ENCODE data around the gene CELA3B.
"Not testable (repeated sequence)": the region's sequence is repeated elsewhere in the genome, so short reads cannot be mapped to it uniquely, and the experiment has no call there.

The CELA3B gene

DNA sequence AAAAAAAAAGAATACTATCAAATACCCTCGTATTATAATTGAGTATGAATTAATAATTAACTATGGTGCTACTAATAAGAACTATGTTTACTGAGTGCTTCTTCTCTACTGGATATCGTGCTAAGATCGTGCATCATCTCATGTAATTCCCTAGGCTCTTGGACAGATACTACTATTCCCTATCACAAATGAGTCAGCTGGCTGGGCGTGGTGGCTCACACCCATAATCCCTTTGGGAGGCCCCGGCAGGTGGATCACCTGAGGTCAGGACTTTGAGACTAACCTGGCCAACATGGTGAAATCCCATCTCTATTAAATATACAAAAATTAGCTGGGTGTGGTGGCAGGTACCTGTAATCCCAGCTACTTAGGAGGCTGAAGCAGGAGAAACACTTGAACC lies 9.1 kb downstream of the CELA3B start:
- H3K4me1 ChIP-seq (ENCODE audit: control insufficient read depth, low read length); H3K79me2 ChIP-seq (ENCODE audit: control insufficient read depth, low read length); H3F3A ChIP-seq (ENCODE audit: control insufficient read depth, insufficient read depth); H3K9me2 ChIP-seq (replicated peaks; ENCODE audit: control insufficient read depth, low read length); H3K27ac ChIP-seq (ENCODE audit: low read depth, low read length); H3K27me3 ChIP-seq (ENCODE audit: control insufficient read depth, low read length); H4K20me1 ChIP-seq (ENCODE audit: control insufficient read depth, insufficient read depth, low read depth, low read length); H3K36me3 ChIP-seq (ENCODE audit: control insufficient read depth, low read length); H3K4me3 ChIP-seq (ENCODE audit: low read length); H3K4me2 ChIP-seq (ENCODE audit: low read length); H3K9me3 ChIP-seq (ENCODE audit: control insufficient read depth, insufficient read depth, low read length): not testable (repeated sequence)

DNA sequence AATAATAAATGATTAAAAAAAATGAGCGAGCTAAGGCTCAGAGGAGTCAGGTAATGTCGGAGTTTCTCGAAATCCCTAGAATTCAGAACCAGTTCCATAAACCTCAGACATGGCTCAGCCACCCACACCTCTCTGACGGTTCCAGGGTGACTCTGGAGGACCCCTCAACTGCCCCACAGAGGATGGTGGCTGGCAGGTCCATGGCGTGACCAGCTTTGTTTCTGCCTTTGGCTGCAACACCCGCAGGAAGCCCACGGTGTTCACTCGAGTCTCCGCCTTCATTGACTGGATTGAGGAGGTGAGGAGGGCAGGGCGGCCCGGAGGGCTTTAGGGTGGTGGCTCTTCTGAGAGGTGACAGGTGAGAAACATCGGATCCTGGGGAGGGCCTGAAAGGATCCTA lies 9.6 kb downstream of the CELA3B start:
- H3K4me2 ChIP-seq (ENCODE audit: low read length); H3K4me3 ChIP-seq (ENCODE audit: low read length); H3K27ac ChIP-seq (ENCODE audit: low read depth, low read length); H3K79me2 ChIP-seq (ENCODE audit: control insufficient read depth, low read length); H3K27me3 ChIP-seq (ENCODE audit: control insufficient read depth, low read length); H3K9me2 ChIP-seq (replicated peaks; ENCODE audit: control insufficient read depth, low read length); H3K9me3 ChIP-seq (ENCODE audit: control insufficient read depth, insufficient read depth, low read length); H3K36me3 ChIP-seq (ENCODE audit: control insufficient read depth, low read length); H4K20me1 ChIP-seq (ENCODE audit: control insufficient read depth, insufficient read depth, low read depth, low read length); H3F3A ChIP-seq (ENCODE audit: control insufficient read depth, insufficient read depth); H3K4me1 ChIP-seq (ENCODE audit: control insufficient read depth, low read length): not testable (repeated sequence)

DNA sequence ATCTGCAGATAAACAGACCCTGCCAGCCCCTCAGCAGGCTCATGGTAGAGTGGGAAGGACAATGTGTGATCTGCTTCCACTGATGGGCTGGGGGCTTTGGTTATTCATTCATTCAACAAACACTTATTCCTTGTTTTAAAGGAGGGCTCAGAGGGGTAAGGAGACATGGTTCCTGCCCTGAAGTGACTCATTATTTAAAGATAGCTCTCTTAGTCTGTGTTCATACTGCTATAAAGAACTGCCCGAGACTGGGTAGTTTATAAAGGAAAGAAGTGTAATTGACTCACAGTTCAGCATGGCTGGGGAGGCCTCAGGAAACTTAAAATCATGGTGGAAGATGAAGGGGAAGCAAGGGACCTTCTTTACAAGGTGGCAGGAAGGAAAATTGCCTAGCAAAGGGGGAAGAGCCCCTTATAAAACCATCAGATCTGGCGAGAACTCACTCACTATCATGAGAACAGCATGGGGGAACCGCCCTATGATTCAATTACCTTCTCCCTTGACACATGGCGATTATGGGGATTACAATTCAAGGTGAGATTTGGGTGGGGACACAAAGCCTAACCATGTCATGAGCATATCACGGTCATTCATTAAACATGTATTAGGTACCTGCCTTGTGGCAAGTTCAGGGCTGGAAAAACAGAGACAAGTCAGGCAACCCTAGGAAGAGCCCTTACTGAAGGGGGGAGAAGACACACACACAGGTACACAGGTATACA lies 13.0 kb downstream of the CELA3B start:
- not testable (repeated sequence) for H4K20me1 ChIP-seq (ENCODE audit: control insufficient read depth, insufficient read depth, low read depth, low read length); H3K79me2 ChIP-seq (ENCODE audit: control insufficient read depth, low read length); H3K27me3 ChIP-seq (ENCODE audit: control insufficient read depth, low read length); H3K27ac ChIP-seq (ENCODE audit: low read depth, low read length); H3K4me1 ChIP-seq (ENCODE audit: control insufficient read depth, low read length); H3K9me2 ChIP-seq (replicated peaks; ENCODE audit: control insufficient read depth, low read length); H3K36me3 ChIP-seq (ENCODE audit: control insufficient read depth, low read length); H3F3A ChIP-seq (ENCODE audit: control insufficient read depth, insufficient read depth); H3K4me3 ChIP-seq (ENCODE audit: low read length); H3K9me3 ChIP-seq (ENCODE audit: control insufficient read depth, insufficient read depth, low read length); H3K4me2 ChIP-seq (ENCODE audit: low read length)

DNA sequence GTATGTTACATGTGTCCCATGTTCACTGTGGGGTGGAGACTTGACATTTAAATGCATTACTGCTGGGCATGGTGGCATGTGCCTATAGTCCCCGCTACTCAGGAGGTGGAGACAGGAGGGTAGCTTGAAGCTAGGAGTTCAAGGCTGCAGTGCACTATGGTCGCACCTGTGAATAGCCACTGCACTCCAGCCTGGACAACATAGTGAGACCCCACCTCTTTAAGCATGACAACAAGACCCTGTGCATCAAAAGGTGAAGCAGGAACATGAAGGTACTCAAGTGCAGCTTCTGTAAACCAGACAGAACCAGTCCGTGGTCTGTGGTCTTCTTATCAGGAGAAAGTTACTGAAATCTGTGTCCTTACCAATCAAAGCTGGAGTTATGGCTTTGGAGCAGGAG lies 15.4 kb downstream of the CELA3B start:
- not testable (repeated sequence) for H3K4me1 ChIP-seq (ENCODE audit: control insufficient read depth, low read length); H3K79me2 ChIP-seq (ENCODE audit: control insufficient read depth, low read length); H3K27ac ChIP-seq (ENCODE audit: low read depth, low read length); H3K36me3 ChIP-seq (ENCODE audit: control insufficient read depth, low read length); H4K20me1 ChIP-seq (ENCODE audit: control insufficient read depth, insufficient read depth, low read depth, low read length); H3F3A ChIP-seq (ENCODE audit: control insufficient read depth, insufficient read depth); H3K9me3 ChIP-seq (ENCODE audit: control insufficient read depth, insufficient read depth, low read length); H3K4me3 ChIP-seq (ENCODE audit: low read length); H3K9me2 ChIP-seq (replicated peaks; ENCODE audit: control insufficient read depth, low read length); H3K27me3 ChIP-seq (ENCODE audit: control insufficient read depth, low read length); H3K4me2 ChIP-seq (ENCODE audit: low read length)

DNA sequence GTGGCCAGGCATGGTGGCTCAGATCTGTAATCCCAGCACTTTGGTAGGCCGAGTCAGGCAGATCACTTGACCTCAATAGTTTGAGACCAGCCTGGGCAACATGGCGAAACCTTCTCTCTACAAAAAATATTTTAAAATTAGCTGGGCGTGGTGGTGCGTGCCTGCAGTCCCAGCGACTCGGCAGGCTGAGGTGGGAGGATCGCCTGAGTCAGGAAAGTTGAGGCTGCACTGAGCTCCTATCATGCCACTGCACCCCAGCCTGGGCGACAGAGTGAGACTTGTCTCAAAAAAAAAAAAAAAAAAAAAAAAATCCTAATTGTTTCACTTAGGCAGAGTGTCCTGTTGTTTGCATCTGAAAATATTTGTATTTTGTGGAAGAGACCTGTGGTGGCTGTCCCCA lies 17.9 kb downstream of the CELA3B start:
- not testable (repeated sequence) for H3K4me2 ChIP-seq (ENCODE audit: low read length); H3K4me3 ChIP-seq (ENCODE audit: low read length); H3K9me3 ChIP-seq (ENCODE audit: control insufficient read depth, insufficient read depth, low read length); H3K4me1 ChIP-seq (ENCODE audit: control insufficient read depth, low read length); H3K9me2 ChIP-seq (replicated peaks; ENCODE audit: control insufficient read depth, low read length); H3K27ac ChIP-seq (ENCODE audit: low read depth, low read length); H4K20me1 ChIP-seq (ENCODE audit: control insufficient read depth, insufficient read depth, low read depth, low read length); H3K36me3 ChIP-seq (ENCODE audit: control insufficient read depth, low read length); H3F3A ChIP-seq (ENCODE audit: control insufficient read depth, insufficient read depth); H3K79me2 ChIP-seq (ENCODE audit: control insufficient read depth, low read length); H3K27me3 ChIP-seq (ENCODE audit: control insufficient read depth, low read length)

DNA sequence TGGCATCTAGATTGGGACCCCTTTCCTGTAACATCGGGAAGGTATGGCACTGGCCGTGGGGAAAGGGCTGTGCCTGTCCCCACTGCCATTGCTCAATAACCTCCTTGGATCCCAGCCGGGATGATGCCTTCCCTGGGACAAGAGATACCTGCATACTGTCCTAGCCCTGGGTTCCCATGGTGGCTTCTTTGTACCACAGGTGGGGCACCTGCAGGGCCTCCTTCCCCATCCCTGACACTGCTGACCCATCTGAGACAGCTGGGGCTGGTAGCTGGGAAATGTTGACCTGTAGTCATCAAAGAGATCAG lies 19.8 kb downstream of the CELA3B start:
- H3K4me1 ChIP-seq (ENCODE audit: control insufficient read depth, low read length); H3K4me3 ChIP-seq (ENCODE audit: low read length); H4K20me1 ChIP-seq (ENCODE audit: control insufficient read depth, insufficient read depth, low read depth, low read length); H3K79me2 ChIP-seq (ENCODE audit: control insufficient read depth, low read length); H3F3A ChIP-seq (ENCODE audit: control insufficient read depth, insufficient read depth); H3K9me2 ChIP-seq (replicated peaks; ENCODE audit: control insufficient read depth, low read length); H3K9me3 ChIP-seq (ENCODE audit: control insufficient read depth, insufficient read depth, low read length); H3K27ac ChIP-seq (ENCODE audit: low read depth, low read length); H3K36me3 ChIP-seq (ENCODE audit: control insufficient read depth, low read length); H3K4me2 ChIP-seq (ENCODE audit: low read length); H3K27me3 ChIP-seq (ENCODE audit: control insufficient read depth, low read length): not testable (repeated sequence)

DNA sequence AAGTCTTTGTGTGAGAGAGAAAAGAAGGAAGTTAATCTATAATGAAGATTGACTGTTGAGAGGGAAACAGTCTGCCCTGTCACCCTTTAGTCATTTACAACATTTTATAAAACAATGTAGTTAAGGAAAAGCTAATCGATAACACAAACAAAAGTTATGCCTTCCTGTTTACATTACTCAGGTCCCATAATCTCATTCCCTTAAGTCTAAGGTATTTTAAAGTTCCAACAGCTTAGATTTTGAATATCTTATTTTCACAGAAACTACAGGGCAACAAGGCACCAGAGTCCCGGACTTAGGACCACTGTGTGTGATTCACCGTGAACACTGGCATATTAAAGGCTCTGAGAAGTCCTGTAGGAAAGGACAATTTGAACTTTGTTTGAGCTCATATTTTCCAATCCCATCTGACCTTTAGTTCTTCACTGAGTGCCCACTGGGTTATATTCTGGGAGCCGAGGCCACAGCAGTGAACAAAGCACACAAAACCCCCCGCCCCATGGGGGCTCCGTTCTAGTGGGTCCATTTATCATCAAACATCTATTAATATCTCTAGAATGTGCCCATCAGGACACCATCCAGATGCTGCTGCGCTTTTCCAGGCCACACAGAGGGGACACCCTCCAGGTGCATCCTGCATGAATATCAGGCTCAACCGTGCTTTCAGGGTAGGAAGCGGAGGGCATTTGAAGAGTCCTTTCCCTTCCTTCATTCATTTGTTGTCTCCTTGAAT lies 21.2 kb downstream of the CELA3B start:
- not testable (repeated sequence) for H3K4me3 ChIP-seq (ENCODE audit: low read length); H3K27me3 ChIP-seq (ENCODE audit: control insufficient read depth, low read length); H3F3A ChIP-seq (ENCODE audit: control insufficient read depth, insufficient read depth); H4K20me1 ChIP-seq (ENCODE audit: control insufficient read depth, insufficient read depth, low read depth, low read length); H3K36me3 ChIP-seq (ENCODE audit: control insufficient read depth, low read length); H3K4me2 ChIP-seq (ENCODE audit: low read length); H3K27ac ChIP-seq (ENCODE audit: low read depth, low read length); H3K9me3 ChIP-seq (ENCODE audit: control insufficient read depth, insufficient read depth, low read length); H3K9me2 ChIP-seq (replicated peaks; ENCODE audit: control insufficient read depth, low read length); H3K4me1 ChIP-seq (ENCODE audit: control insufficient read depth, low read length); H3K79me2 ChIP-seq (ENCODE audit: control insufficient read depth, low read length)

DNA sequence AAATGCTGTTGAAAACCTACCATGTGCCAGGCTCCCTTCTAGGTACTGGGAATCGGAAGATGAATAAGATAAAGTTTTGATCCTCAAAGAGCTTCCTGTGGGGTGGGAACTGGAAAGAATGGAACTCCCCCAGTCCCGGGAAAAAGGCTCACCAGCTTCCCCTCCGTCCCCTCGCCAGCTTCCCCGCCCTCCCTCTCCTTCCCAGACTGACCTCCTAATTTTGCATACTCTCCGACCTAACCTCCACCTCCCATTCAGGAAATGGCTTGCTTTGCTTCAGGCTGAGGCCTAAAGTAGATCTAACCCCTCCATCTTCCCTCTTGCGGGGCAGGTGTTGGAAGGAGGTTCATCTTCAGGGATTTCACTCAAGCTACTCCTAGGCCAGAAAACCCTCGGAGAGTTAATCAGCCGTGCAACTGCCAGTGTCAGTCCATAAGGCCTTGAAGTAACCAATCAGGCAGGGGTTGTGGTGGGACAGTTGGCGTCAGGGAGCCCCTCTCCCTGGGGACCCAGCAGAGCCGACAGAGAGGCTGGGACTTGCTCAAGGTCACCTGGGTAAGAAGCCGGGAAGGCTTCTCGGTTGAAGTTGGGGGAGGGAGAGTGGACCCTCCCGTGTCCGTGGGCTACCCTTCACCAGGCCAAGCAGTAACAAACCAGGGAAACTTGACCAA lies 21.9 kb downstream of the CELA3B start:
- not testable (repeated sequence) for H3K36me3 ChIP-seq (ENCODE audit: control insufficient read depth, low read length); H4K20me1 ChIP-seq (ENCODE audit: control insufficient read depth, insufficient read depth, low read depth, low read length); H3K27ac ChIP-seq (ENCODE audit: low read depth, low read length); H3K27me3 ChIP-seq (ENCODE audit: control insufficient read depth, low read length); H3K4me3 ChIP-seq (ENCODE audit: low read length); H3K4me1 ChIP-seq (ENCODE audit: control insufficient read depth, low read length); H3F3A ChIP-seq (ENCODE audit: control insufficient read depth, insufficient read depth); H3K9me2 ChIP-seq (replicated peaks; ENCODE audit: control insufficient read depth, low read length); H3K9me3 ChIP-seq (ENCODE audit: control insufficient read depth, insufficient read depth, low read length); H3K4me2 ChIP-seq (ENCODE audit: low read length); H3K79me2 ChIP-seq (ENCODE audit: control insufficient read depth, low read length)
